ENCODE measurements around the gene DTNA.

The DTNA gene

GRCh38 chr18:34697233-34697632, 12.9 kb upstream of the DTNA start:
- H3K36me3 ChIP-seq (ENCODE audit: insufficient read depth): no peaks in the 10 kb centered on the region
- no peaks in the 10 kb centered on the region for H3K4me1 ChIP-seq (ENCODE audit: low read depth, poor library complexity, severe bottlenecking)
- H3K27ac ChIP-seq: no peak overlapping the region
- no peaks in the 10 kb centered on the region for H4K20me1 ChIP-seq (ENCODE audit: insufficient read depth)
- H3K79me2 ChIP-seq (ENCODE audit: insufficient read depth, low read depth): no peaks in the 10 kb centered on the region
- H3K4me3 ChIP-seq (IDR thresholded peaks at IDR 0.05; ENCODE audit: insufficient read depth, low read depth, low read length): no peak overlapping the region
- TF ChIP-seq CTCF (conservative IDR thresholded peaks at IDR 0.05; ENCODE audit: low read depth, low read length): no peak
- no peak overlapping the region for H3K4me2 ChIP-seq
- H3K9ac ChIP-seq: no peak overlapping the region
- H3K27me3 ChIP-seq (ENCODE audit: insufficient read depth, low read depth): no peaks in the 10 kb centered on the region
- H2AFZ ChIP-seq (ENCODE audit: low read depth): no peak overlapping the region

GRCh38 chr18:34697891-34698290, 12.2 kb upstream of the DTNA start:
- no peaks in the 10 kb centered on the region for H3K4me1 ChIP-seq (ENCODE audit: low read depth, poor library complexity, severe bottlenecking)
- no peaks in the 10 kb centered on the region for H4K20me1 ChIP-seq (ENCODE audit: insufficient read depth)
- no peak overlapping the region for H3K9ac ChIP-seq
- no peak overlapping the region for H2AFZ ChIP-seq (ENCODE audit: low read depth)
- no peak for TF ChIP-seq CTCF (conservative IDR thresholded peaks at IDR 0.05; ENCODE audit: low read depth, low read length)
- no peaks in the 10 kb centered on the region for H3K27me3 ChIP-seq (ENCODE audit: insufficient read depth, low read depth)
- H3K4me3 ChIP-seq (IDR thresholded peaks at IDR 0.05; ENCODE audit: insufficient read depth, low read depth, low read length): no peak overlapping the region
- no peak overlapping the region for H3K27ac ChIP-seq
- no peak overlapping the region for H3K4me2 ChIP-seq
- H3K36me3 ChIP-seq (ENCODE audit: insufficient read depth): no peaks in the 10 kb centered on the region
- no peaks in the 10 kb centered on the region for H3K79me2 ChIP-seq (ENCODE audit: insufficient read depth, low read depth)

- Histone ChIP-seq H3K27ac (no peak overlapping the region), H4K20me1 (ENCODE audit: insufficient read depth) (no peaks in the 10 kb centered on the region), H3K4me1 (ENCODE audit: low read depth, poor library complexity, severe bottlenecking) (no peaks in the 10 kb centered on the region), H3K4me3 (IDR thresholded peaks at IDR 0.05; ENCODE audit: insufficient read depth, low read depth, low read length) (no peak overlapping the region), H3K27me3 (ENCODE audit: insufficient read depth, low read depth) (no peaks in the 10 kb centered on the region), H2AFZ (ENCODE audit: low read depth) (no peak overlapping the region), H3K36me3 (ENCODE audit: insufficient read depth) (no peaks in the 10 kb centered on the region), H3K4me2 (no peak overlapping the region), H3K79me2 (ENCODE audit: insufficient read depth, low read depth) (no peaks in the 10 kb centered on the region), H3K9ac (no peak overlapping the region)
- no peak for TF ChIP-seq CTCF (conservative IDR thresholded peaks at IDR 0.05; ENCODE audit: low read depth, low read length)
These were observed 8.2 kb upstream of the DTNA start for GRCh38 chr18:34701911-34702310.

DNA sequence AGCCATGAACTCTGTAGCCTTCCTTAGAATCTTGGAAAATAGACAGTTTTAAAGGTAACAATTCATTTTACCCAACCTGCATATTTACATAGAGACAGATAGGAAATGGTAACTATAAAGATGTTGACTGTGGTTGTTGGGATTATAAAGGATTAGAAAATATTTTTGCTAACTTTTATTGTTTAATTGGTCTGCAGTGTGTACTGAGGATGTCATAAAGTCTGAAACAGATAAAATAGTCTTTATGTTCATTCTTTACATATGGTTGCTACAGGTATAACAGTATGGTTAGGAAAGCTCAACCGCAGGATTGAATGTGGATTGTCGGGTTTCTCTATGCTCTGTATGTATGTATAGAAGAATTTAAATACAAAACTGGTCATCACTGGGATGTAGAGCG, 7.3 kb upstream of the DTNA start:
- no peak overlapping the region for H3K9ac ChIP-seq
- H2AFZ ChIP-seq (ENCODE audit: low read depth): no peak overlapping the region
- H3K4me2 ChIP-seq: no peak overlapping the region
- no peaks in the 10 kb centered on the region for H3K36me3 ChIP-seq (ENCODE audit: insufficient read depth)
- H3K79me2 ChIP-seq (ENCODE audit: insufficient read depth, low read depth): no peaks in the 10 kb centered on the region
- TF ChIP-seq CTCF (conservative IDR thresholded peaks at IDR 0.05; ENCODE audit: low read depth, low read length): no peak
- H3K4me1 ChIP-seq (ENCODE audit: low read depth, poor library complexity, severe bottlenecking): no peaks in the 10 kb centered on the region
- no peaks in the 10 kb centered on the region for H4K20me1 ChIP-seq (ENCODE audit: insufficient read depth)
- H3K4me3 ChIP-seq (IDR thresholded peaks at IDR 0.05; ENCODE audit: insufficient read depth, low read depth, low read length): no peak overlapping the region
- H3K27me3 ChIP-seq (ENCODE audit: insufficient read depth, low read depth): no peaks in the 10 kb centered on the region
- H3K27ac ChIP-seq: no peak overlapping the region

- Histone ChIP-seq H2AFZ (ENCODE audit: low read depth) (no peak overlapping the region), H3K36me3 (ENCODE audit: insufficient read depth) (no peaks in the 10 kb centered on the region), H3K79me2 (ENCODE audit: insufficient read depth, low read depth) (no peaks in the 10 kb centered on the region), H3K27ac (no peak overlapping the region), H3K4me2 (no peak overlapping the region), H3K4me1 (ENCODE audit: low read depth, poor library complexity, severe bottlenecking) (no peaks in the 10 kb centered on the region), H3K27me3 (ENCODE audit: insufficient read depth, low read depth) (no peaks in the 10 kb centered on the region), H3K9ac (no peak overlapping the region), H4K20me1 (ENCODE audit: insufficient read depth) (no peaks in the 10 kb centered on the region), H3K4me3 (IDR thresholded peaks at IDR 0.05; ENCODE audit: insufficient read depth, low read depth, low read length) (no peak overlapping the region)
- TF ChIP-seq CTCF (conservative IDR thresholded peaks at IDR 0.05; ENCODE audit: low read depth, low read length): no peak
These were observed 6.0 kb upstream of the DTNA start for GRCh38 chr18:34704074-34704473.

Data from KMS-11 (cell line).